K562 (cell line): ENCODE results near the gene TYW3. TPM values are rescaled to one million over a fixed set of nuclear protein-coding genes. Genes with fewer than 3 reads are reported as not detected.

Experiments used
- BMI1 ChIP-seq: fragments of 150-350 bp; IDR thresholded peaks from 2 replicates; pipeline ENCODE4 v1.6.1; 2014; ENCODE audit warnings: low read length
- CHCHD3 ChIP-seq: fragments of 250-450 bp; sonication (Bioruptor Pico); IDR thresholded peaks from 2 replicates; pipeline ENCODE4 v2.1.2; 2022; ENCODE audit warnings: mild to moderate bottlenecking
- ELF2 ChIP-seq: fragments of 250-450 bp; sonication (Bioruptor Pico); IDR thresholded peaks from 2 replicates; pipeline ENCODE4 v1.5.0; 2021; ENCODE audit warnings: mild to moderate bottlenecking
- FIP1L1 ChIP-seq: fragments of 200-400 bp; formaldehyde crosslinking; IDR thresholded peaks from 2 replicates; pipeline ENCODE4 v1.6.1; 2018; ENCODE audit warnings: mild to moderate bottlenecking, low read depth, low read length; ENCODE audit not compliant: poor library complexity, severe bottlenecking
- HIVEP1 ChIP-seq: fragments of 250-450 bp; sonication (Bioruptor Pico); IDR thresholded peaks from 2 replicates; pipeline ENCODE4 v1.4.0; 2020; ENCODE audit warnings: mild to moderate bottlenecking
- MXI1 ChIP-seq: IDR thresholded peaks from 2 replicates; pipeline ENCODE4 v1.6.1; 2011; ENCODE audit warnings: low read depth, mild to moderate bottlenecking, improper control_type of control experiment, low read length
- NR1H2 ChIP-seq: sonication (generic); formaldehyde crosslinking; IDR thresholded peaks from 2 replicates; pipeline ENCODE4 v1.4.0; 2020; ENCODE audit warnings: mild to moderate bottlenecking, missing genetic modification reagents
- POLR2AphosphoS5 ChIP-seq: IDR thresholded peaks from 2 replicates; pipeline ENCODE4 v1.6.1; 2011; ENCODE audit warnings: mild to moderate bottlenecking, low read depth, low read length, moderate library complexity; ENCODE audit not compliant: control insufficient read depth, insufficient read depth
- PTBP1 ChIP-seq: fragments of 200-400 bp; formaldehyde crosslinking; IDR thresholded peaks from 2 replicates; pipeline ENCODE4 v1.6.1; 2017; ENCODE audit warnings: low read depth, low read length
- SETDB1 ChIP-seq: IDR thresholded peaks from one replicate; pipeline ENCODE4 v1.6.1; 2012; ENCODE audit warnings: low read length, control low read depth, inconsistent platforms
- SIN3B ChIP-seq: fragments of 450-650 bp; IDR thresholded peaks from 2 replicates; pipeline ENCODE4 v1.6.1; 2017; ENCODE audit warnings: low read depth, mild to moderate bottlenecking, moderate library complexity
- TFAM ChIP-seq: fragments of 250-450 bp; sonication (Bioruptor Pico); conservative IDR thresholded peaks from 2 replicates; pipeline ENCODE4 v1.5.0; 2021; ENCODE audit warnings: mild to moderate bottlenecking, moderate library complexity
- ZBTB8A ChIP-seq: fragments of 450-650 bp; IDR thresholded peaks from 2 replicates; pipeline ENCODE4 v1.6.1; 2018; ENCODE audit warnings: mild to moderate bottlenecking, moderate library complexity; ENCODE audit not compliant: partially characterized antibody
- ZNF583 ChIP-seq: fragments of 250-450 bp; sonication (Bioruptor Pico); IDR thresholded peaks from 2 replicates; pipeline ENCODE4 v1.4.0; 2020
- polyA plus RNA-seq, 8 experiments: library from polyadenylated mRNA; depleted of rRNA in 4 of 8; stranded (reverse) in 5 of 8; unstranded in 3 of 8; fragments of >200 nt; fragmentation: Nextera tagmentation in 2 of 8; fragmentation: Illumina TruSeq in 1 of 8; extraction: Ambion mirVana in 2 of 8; extraction: Trizol in 1 of 8; gene quantifications; 2 replicates each; pipeline versions ENCODE4 v1.2.1 to v1.2.3, GENCODE V29; 2011 to 2014; ENCODE audit warnings: inconsistent platforms in 1 of 8, missing spikeins in 1 of 8
- total RNA-seq, 7 experiments: library from RNA; depleted of rRNA in 6 of 7; stranded (reverse); fragments of >200 nt in 6 of 7; fragmentation: Illumina TruSeq in 2 of 7; extraction: Trizol in 2 of 7; gene quantifications; 2 replicates each; pipeline versions ENCODE4 v1.2.1 to v1.2.3, GENCODE V29; 2011 to 2021; ENCODE audit warnings: low replicate concordance in 1 of 7
- TF ChIP-seq, protein P1 (sequence below): sonication (generic); IDR thresholded peaks from 2 replicates; pipeline ENCODE4 v1.6.1; 2016
- TF ChIP-seq, protein P2 (sequence below), 2 experiments: IDR thresholded peaks; 2 replicates each; pipeline ENCODE4 v1.6.1; 2012; ENCODE audit warnings: improper control_type of control experiment in 2 of 2, low read depth in 2 of 2, low read length in 2 of 2, borderline replicate concordance in 1 of 2
- TF ChIP-seq, protein P3 (sequence below), 2 experiments: fragments of 450-650 bp in 1 of 2; sonication (generic) in 1 of 2; formaldehyde crosslinking; conservative IDR thresholded peaks; 2 replicates each; pipeline versions ENCODE4 v1.4.0 to v1.8.1; 2020 to 2022; ENCODE audit warnings: mild to moderate bottlenecking in 1 of 2, missing genetic modification reagents in 1 of 2
- TF ChIP-seq, protein P4 (sequence below): sonication (generic); formaldehyde crosslinking; IDR thresholded peaks from 2 replicates; pipeline ENCODE4 v1.5.0; 2020; ENCODE audit warnings: missing genetic modification reagents
- TF ChIP-seq, protein P5 (sequence below): fragments of 450-650 bp; IDR thresholded peaks from 2 replicates; pipeline ENCODE4 v1.6.1; 2018; ENCODE audit not compliant: partially characterized antibody

The TYW3 gene
- total and polyA plus RNA-seq, 9 of the 15 experiments (the other 6 are each of a cell fraction or from before 2014, with no cell fraction given): 22.0 to 54.0 (median 41.1) TPM

DNA sequence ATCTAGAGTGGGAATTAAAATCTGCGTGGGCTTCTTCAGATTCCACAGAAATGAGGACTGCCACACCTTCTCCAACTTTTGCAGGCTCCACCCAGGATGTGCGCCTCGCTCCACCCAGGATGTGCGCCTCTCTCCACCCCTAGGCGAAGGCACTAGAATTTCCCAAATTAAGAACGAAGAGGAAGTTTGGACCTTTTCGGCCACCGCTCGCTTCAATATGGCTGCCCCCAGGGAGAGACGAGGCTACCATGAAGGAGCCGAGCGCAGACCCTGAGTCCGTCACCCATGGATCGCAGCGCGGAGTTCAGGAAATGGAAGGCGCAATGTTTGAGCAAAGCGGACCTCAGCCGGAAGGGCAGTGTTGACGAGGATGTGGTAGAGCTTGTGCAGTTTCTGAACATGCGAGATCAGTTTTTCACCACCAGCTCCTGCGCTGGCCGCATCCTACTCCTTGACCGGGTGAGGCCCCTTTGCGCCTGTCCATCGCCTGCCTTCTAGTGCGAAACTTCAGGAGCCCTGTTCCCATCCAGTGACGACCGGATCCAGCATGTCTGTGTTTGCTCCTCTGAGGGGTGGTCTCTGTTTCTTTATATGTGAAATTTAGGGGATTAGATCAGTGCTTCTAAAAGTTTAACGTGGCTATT, at the start of gene TYW3, which contains the start of gene CRYZ (continued):
- TF ChIP-seq POLR2AphosphoS5: peak; percentile 79; the same call in 1 of the 2 replicates
- TF ChIP-seq SETDB1: no peak
- TF ChIP-seq NR1H2 (CRISPR knock-in tag): no peak
- TF ChIP-seq, protein P1, sequence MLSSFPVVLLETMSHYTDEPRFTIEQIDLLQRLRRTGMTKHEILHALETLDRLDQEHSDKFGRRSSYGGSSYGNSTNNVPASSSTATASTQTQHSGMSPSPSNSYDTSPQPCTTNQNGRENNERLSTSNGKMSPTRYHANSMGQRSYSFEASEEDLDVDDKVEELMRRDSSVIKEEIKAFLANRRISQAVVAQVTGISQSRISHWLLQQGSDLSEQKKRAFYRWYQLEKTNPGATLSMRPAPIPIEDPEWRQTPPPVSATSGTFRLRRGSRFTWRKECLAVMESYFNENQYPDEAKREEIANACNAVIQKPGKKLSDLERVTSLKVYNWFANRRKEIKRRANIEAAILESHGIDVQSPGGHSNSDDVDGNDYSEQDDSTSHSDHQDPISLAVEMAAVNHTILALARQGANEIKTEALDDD: no peak
- no peak for TF ChIP-seq PTBP1
- TF ChIP-seq, protein P2, sequence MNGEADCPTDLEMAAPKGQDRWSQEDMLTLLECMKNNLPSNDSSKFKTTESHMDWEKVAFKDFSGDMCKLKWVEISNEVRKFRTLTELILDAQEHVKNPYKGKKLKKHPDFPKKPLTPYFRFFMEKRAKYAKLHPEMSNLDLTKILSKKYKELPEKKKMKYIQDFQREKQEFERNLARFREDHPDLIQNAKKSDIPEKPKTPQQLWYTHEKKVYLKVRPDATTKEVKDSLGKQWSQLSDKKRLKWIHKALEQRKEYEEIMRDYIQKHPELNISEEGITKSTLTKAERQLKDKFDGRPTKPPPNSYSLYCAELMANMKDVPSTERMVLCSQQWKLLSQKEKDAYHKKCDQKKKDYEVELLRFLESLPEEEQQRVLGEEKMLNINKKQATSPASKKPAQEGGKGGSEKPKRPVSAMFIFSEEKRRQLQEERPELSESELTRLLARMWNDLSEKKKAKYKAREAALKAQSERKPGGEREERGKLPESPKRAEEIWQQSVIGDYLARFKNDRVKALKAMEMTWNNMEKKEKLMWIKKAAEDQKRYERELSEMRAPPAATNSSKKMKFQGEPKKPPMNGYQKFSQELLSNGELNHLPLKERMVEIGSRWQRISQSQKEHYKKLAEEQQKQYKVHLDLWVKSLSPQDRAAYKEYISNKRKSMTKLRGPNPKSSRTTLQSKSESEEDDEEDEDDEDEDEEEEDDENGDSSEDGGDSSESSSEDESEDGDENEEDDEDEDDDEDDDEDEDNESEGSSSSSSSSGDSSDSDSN (IDR thresholded peaks at IDR 0.05; ENCODE audit: borderline replicate concordance in 1 of 2, low read depth in 2 of 2, low read length in 2 of 2): no peak
- TF ChIP-seq MXI1: peak; percentile 40; the same call in 1 of the 2 replicates
- peak; percentile 95 for TF ChIP-seq SIN3B
- no peak for TF ChIP-seq CHCHD3 (CRISPR knock-in tag)
- TF ChIP-seq ELF2 (CRISPR knock-in tag): no peak
- TF ChIP-seq ZBTB8A: peak; percentile 62
- no peak for TF ChIP-seq BMI1
- no peak for TF ChIP-seq ZNF583 (CRISPR knock-in tag)
- TF ChIP-seq, protein P3, sequence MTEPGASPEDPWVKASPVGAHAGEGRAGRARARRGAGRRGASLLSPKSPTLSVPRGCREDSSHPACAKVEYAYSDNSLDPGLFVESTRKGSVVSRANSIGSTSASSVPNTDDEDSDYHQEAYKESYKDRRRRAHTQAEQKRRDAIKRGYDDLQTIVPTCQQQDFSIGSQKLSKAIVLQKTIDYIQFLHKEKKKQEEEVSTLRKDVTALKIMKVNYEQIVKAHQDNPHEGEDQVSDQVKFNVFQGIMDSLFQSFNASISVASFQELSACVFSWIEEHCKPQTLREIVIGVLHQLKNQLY (CRISPR knock-in tag; conservative IDR thresholded peaks at IDR 0.05): no peak
- TF ChIP-seq, protein P4, sequence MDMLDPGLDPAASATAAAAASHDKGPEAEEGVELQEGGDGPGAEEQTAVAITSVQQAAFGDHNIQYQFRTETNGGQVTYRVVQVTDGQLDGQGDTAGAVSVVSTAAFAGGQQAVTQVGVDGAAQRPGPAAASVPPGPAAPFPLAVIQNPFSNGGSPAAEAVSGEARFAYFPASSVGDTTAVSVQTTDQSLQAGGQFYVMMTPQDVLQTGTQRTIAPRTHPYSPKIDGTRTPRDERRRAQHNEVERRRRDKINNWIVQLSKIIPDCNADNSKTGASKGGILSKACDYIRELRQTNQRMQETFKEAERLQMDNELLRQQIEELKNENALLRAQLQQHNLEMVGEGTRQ (CRISPR knock-in tag): no peak
- no peak for TF ChIP-seq TFAM (CRISPR knock-in tag)
- no peak for TF ChIP-seq HIVEP1
- TF ChIP-seq, protein P5, sequence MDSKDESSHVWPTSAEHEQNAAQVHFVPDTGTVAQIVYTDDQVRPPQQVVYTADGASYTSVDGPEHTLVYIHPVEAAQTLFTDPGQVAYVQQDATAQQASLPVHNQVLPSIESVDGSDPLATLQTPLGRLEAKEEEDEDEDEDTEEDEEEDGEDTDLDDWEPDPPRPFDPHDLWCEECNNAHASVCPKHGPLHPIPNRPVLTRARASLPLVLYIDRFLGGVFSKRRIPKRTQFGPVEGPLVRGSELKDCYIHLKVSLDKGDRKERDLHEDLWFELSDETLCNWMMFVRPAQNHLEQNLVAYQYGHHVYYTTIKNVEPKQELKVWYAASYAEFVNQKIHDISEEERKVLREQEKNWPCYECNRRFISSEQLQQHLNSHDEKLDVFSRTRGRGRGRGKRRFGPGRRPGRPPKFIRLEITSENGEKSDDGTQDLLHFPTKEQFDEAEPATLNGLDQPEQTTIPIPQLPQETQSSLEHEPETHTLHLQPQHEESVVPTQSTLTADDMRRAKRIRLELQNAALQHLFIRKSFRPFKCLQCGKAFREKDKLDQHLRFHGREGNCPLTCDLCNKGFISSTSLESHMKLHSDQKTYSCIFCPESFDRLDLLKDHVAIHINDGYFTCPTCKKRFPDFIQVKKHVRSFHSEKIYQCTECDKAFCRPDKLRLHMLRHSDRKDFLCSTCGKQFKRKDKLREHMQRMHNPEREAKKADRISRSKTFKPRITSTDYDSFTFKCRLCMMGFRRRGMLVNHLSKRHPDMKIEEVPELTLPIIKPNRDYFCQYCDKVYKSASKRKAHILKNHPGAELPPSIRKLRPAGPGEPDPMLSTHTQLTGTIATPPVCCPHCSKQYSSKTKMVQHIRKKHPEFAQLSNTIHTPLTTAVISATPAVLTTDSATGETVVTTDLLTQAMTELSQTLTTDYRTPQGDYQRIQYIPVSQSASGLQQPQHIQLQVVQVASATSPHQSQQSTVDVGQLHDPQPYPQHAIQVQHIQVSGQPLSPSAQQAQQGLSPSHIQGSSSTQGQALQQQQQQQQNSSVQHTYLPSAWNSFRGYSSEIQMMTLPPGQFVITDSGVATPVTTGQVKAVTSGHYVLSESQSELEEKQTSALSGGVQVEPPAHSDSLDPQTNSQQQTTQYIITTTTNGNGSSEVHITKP: peak; percentile 85
- peak; percentile 19 for TF ChIP-seq FIP1L1
